Measurements from ENCODE around the gene SEPTIN2.
"Not testable (repeated sequence)": the region's sequence is repeated elsewhere in the genome, so short reads cannot be mapped to it uniquely, and the experiment has no call there.

The SEPTIN2 gene

GRCh38 chr2:241379481-241380480, 64.1 kb downstream of the SEPTIN2 start:
- no peak for DNase-seq (ENCODE audit: low read depth, low spot score)

GRCh38 chr2:241381872-241382271, 66.1 kb downstream of the SEPTIN2 start:
- no peak for DNase-seq (ENCODE audit: low read depth, low spot score)

GRCh38 chr2:241385450-241385849, 69.7 kb downstream of the SEPTIN2 start:
- not testable (repeated sequence) for DNase-seq (ENCODE audit: low read depth, low spot score)

GRCh38 chr2:241386519-241386918, 70.8 kb downstream of the SEPTIN2 start:
- DNase-seq (ENCODE audit: low read depth, low spot score) = no peak

- DNase-seq (ENCODE audit: low read depth, low spot score) = no peak
Observed at GRCh38 chr2:241389697-241390096, 74.0 kb downstream of the SEPTIN2 start.

- DNase-seq (ENCODE audit: low read depth, low spot score) = no peak
Observed at GRCh38 chr2:241390301-241391206, 74.8 kb downstream of the SEPTIN2 start.

- DNase-seq (ENCODE audit: low read depth, low spot score) = no peak
Observed at GRCh38 chr2:241391892-241392665, 76.4 kb downstream of the SEPTIN2 start.

- not testable (repeated sequence) for DNase-seq (ENCODE audit: low read depth, low spot score)
Observed at GRCh38 chr2:241392753-241393152, 77.0 kb downstream of the SEPTIN2 start.

- DNase-seq (ENCODE audit: low read depth, low spot score) = no peak
Observed at GRCh38 chr2:241393524-241394196, 77.9 kb downstream of the SEPTIN2 start.

GRCh38 chr2:241396809-241397208, 81.1 kb downstream of the SEPTIN2 start:
- not testable (repeated sequence) for DNase-seq (ENCODE audit: low read depth, low spot score)

- DNase-seq (ENCODE audit: low read depth, low spot score) = no peak
Observed at GRCh38 chr2:241399941-241400922, 84.5 kb downstream of the SEPTIN2 start.

All from activated naive CD8-positive, alpha-beta T cell treated with anti-CD3 and anti-CD28 coated beads, Interleukin-2, amount 50 U/mL, for 16 hours (primary cell).